Activated naive CD4-positive, alpha-beta T cell treated with anti-CD3 and anti-CD28 coated beads for 36 hours (primary cell): ENCODE data around the gene PTTG1. TPM values are rescaled to one million over a fixed set of nuclear protein-coding genes. Genes with fewer than 3 reads are reported as not detected.

Source experiments
- CTCF ChIA-PET: fragments of 350-600 bp; sonication (Branson Sonifier 250); formaldehyde crosslinking; loops from one replicate; lab custom pipeline; 2021; ENCODE audit warnings: antibody characterized with exemption; lab: Charles Lee
- DNase-seq: peaks from one replicate; pipeline ENCODE4 v3.0.0-alpha.2; 2020
- H3K27ac Mint-ChIP-seq: one replicate; pipeline ENCODE4 v1.8.0; 2021; ENCODE audit warnings: mild to moderate bottlenecking, mixed read lengths
- H3K27me3 Mint-ChIP-seq: one replicate; pipeline ENCODE4 v1.8.0; 2021; ENCODE audit warnings: low read depth, mixed read lengths
- H3K36me3 Mint-ChIP-seq: one replicate; pipeline ENCODE4 v1.8.0; 2021; ENCODE audit warnings: low read depth, mixed read lengths
- H3K4me1 Mint-ChIP-seq: one replicate; pipeline ENCODE4 v1.8.0; 2021; ENCODE audit warnings: low read depth, mixed read lengths
- H3K4me3 Mint-ChIP-seq: one replicate; pipeline ENCODE4 v1.8.0; 2021; ENCODE audit warnings: mild to moderate bottlenecking, moderate library complexity, mixed read lengths
- H3K9me3 Mint-ChIP-seq: one replicate; pipeline ENCODE4 v1.8.0; 2021; ENCODE audit warnings: mixed read lengths
- intact Hi-C: fragments of 100-400 bp; cut with micrococcal nuclease; formaldehyde crosslinking; loops from one replicate; pipeline ENCODE4 v1.15.1; 2023
- total RNA-seq, 2 experiments: library from RNA; stranded (reverse); gene quantifications; one replicate each; pipeline ENCODE4 v1.2.3, GENCODE V29; 2021

PTTG1 gene
- total RNA-seq, 2 experiments from 2014 or later, result 254 to 270 TPM

- no peak for DNase-seq
- H3K4me3 Mint-ChIP-seq, result no peak overlapping the region
- H3K9me3 Mint-ChIP-seq, result no peaks in the 10 kb centered on the region
- H3K27ac Mint-ChIP-seq, result no peak overlapping the region
- H3K4me1 Mint-ChIP-seq, result peaks cover 10% of the 10 kb centered on the region
- H3K36me3 Mint-ChIP-seq, result no peaks in the 10 kb centered on the region
- H3K27me3 Mint-ChIP-seq, result no peaks in the 10 kb centered on the region
- intact Hi-C loops, result no loop called here
- CTCF ChIA-PET, result interaction anchor here (0.9 kb wide), 1 partner anchor 24 kb away, joined by 4 read pairs; no protein-coding TSS in a partner anchor
These were observed 22.8 kb downstream of the PTTG1 start for GRCh38 chr5:160444407-160444806.

- CTCF ChIA-PET, result interaction anchor here (0.6 kb wide), 1 partner anchor 311 kb away, joined by 4 read pairs; no protein-coding TSS in a partner anchor
- Mint-ChIP-seq H3K36me3 (no peaks in the 10 kb centered on the region), H3K9me3 (no peaks in the 10 kb centered on the region), H3K4me1 (peaks cover 8% of the 10 kb centered on the region), H3K4me3 (no peak overlapping the region), H3K27me3 (no peaks in the 10 kb centered on the region), H3K27ac (no peak overlapping the region)
- DNase-seq, result no peak
- intact Hi-C loops, result no loop called here
These were observed 23.5 kb downstream of the PTTG1 start for GRCh38 chr5:160445132-160445531.

GRCh38 chr5:160445751-160446150, 24.1 kb downstream of the PTTG1 start:
- intact Hi-C loops, result no loop called here
- H3K4me1 Mint-ChIP-seq, result peaks cover 7% of the 10 kb centered on the region
- H3K9me3 Mint-ChIP-seq, result no peaks in the 10 kb centered on the region
- H3K27me3 Mint-ChIP-seq, result no peaks in the 10 kb centered on the region
- CTCF ChIA-PET, result no interaction called here
- H3K36me3 Mint-ChIP-seq, result no peaks in the 10 kb centered on the region
- H3K4me3 Mint-ChIP-seq, result no peak overlapping the region
- no peak for DNase-seq
- H3K27ac Mint-ChIP-seq, result no peak overlapping the region

DNA sequence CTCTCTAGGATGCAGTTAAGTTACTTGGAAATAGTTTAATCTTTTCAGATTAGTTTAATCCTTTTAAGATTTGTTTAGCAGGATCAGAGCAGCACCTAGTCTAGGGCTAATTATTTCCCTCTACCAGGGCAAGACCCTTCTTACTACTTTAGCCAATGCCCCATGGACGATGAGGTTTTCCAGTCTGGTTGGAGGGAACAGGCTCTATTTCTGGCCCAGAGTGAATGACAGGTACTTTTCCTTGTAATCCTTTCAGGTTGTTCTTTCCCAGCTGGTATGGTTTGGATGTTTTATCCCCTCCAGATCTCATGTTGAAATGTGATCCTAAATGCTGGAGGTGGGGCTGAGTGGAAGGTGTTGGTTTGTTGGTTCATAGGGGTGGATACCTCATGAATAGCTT, 27.2 kb downstream of the PTTG1 start:
- H3K4me1 Mint-ChIP-seq, result peaks cover 2% of the 10 kb centered on the region
- no peaks in the 10 kb centered on the region for H3K36me3 Mint-ChIP-seq
- no peak overlapping the region for H3K4me3 Mint-ChIP-seq
- CTCF ChIA-PET, result interaction anchor here (0.6 to 3.1 kb wide), 2 partner anchors 10 to 27 kb away, joined by 6 to 17 read pairs; no protein-coding TSS in a partner anchor
- intact Hi-C loops, result no loop called here
- no peak for DNase-seq
- H3K27ac Mint-ChIP-seq, result no peak overlapping the region
- no peaks in the 10 kb centered on the region for H3K9me3 Mint-ChIP-seq
- no peaks in the 10 kb centered on the region for H3K27me3 Mint-ChIP-seq

- no peak overlapping the region for H3K4me3 Mint-ChIP-seq
- no peaks in the 10 kb centered on the region for H3K36me3 Mint-ChIP-seq
- H3K27me3 Mint-ChIP-seq, result no peaks in the 10 kb centered on the region
- intact Hi-C loops, result no loop called here
- DNase-seq, result no peak
- H3K9me3 Mint-ChIP-seq, result no peaks in the 10 kb centered on the region
- peaks cover 1% of the 10 kb centered on the region for H3K4me1 Mint-ChIP-seq
- no peak overlapping the region for H3K27ac Mint-ChIP-seq
- CTCF ChIA-PET, result interaction anchor here (0.6 to 3.1 kb wide), 2 partner anchors 10 to 26 kb away, joined by 6 to 17 read pairs; no protein-coding TSS in a partner anchor
These were observed 27.8 kb downstream of the PTTG1 start for GRCh38 chr5:160449458-160449857.

- CTCF ChIA-PET, result no interaction called here
- Mint-ChIP-seq H3K27ac (no peak overlapping the region), H3K4me3 (no peak overlapping the region), H3K4me1 (peaks cover under 1% of the 10 kb centered on the region), H3K9me3 (no peaks in the 10 kb centered on the region), H3K27me3 (peaks cover under 1% of the 10 kb centered on the region), H3K36me3 (no peaks in the 10 kb centered on the region)
- DNase-seq, result no peak
- intact Hi-C loops, result no loop called here
These were observed 28.7 kb downstream of the PTTG1 start for GRCh38 chr5:160450164-160450932.

GRCh38 chr5:160451281-160451680, 29.6 kb downstream of the PTTG1 start:
- H3K36me3 Mint-ChIP-seq, result no peaks in the 10 kb centered on the region
- H3K4me1 Mint-ChIP-seq, result peaks cover 4% of the 10 kb centered on the region
- DNase-seq, result no peak
- no peak overlapping the region for H3K4me3 Mint-ChIP-seq
- no peak overlapping the region for H3K27ac Mint-ChIP-seq
- H3K9me3 Mint-ChIP-seq, result no peaks in the 10 kb centered on the region
- CTCF ChIA-PET, result interaction anchor here (2.0 kb wide), 1 partner anchor 12 kb away, joined by 6 read pairs; no protein-coding TSS in a partner anchor
- intact Hi-C loops, result no loop called here
- H3K27me3 Mint-ChIP-seq, result peaks cover 3% of the 10 kb centered on the region

GRCh38 chr5:160452036-160452435, 30.4 kb downstream of the PTTG1 start:
- Mint-ChIP-seq H3K36me3 (no peaks in the 10 kb centered on the region), H3K9me3 (no peaks in the 10 kb centered on the region), H3K4me1 (peaks cover 4% of the 10 kb centered on the region), H3K4me3 (no peak overlapping the region), H3K27me3 (peaks cover 3% of the 10 kb centered on the region), H3K27ac (no peak overlapping the region)
- intact Hi-C loops, result no loop called here
- CTCF ChIA-PET, result interaction anchor here (2.0 kb wide), 1 partner anchor 13 kb away, joined by 6 read pairs; no protein-coding TSS in a partner anchor
- DNase-seq, result no peak

DNA sequence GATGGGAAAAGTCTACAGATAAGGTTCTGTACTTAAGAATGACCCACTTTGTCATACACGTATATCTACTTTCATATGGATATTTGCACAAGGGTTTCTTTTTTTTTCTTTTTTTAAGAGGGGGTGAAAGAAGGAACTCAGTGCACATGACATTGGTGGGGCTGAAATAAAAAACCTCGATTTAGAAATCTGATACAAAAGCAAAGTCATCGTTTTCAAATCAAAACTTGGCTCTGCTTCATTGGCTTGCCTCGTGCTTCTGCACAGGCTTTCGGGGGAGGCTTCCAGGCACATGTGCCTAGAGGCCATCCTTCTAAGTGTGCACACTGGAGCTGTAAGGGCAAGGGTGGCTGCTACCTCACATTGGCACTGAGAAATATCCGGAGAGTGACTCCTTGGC, 31.1 kb downstream of the PTTG1 start:
- CTCF ChIA-PET, result interaction anchor here (2.0 kb wide), 1 partner anchor 14 kb away, joined by 6 read pairs; no protein-coding TSS in a partner anchor
- peaks cover 3% of the 10 kb centered on the region for H3K27me3 Mint-ChIP-seq
- DNase-seq, result no peak

GRCh38 chr5:160453751-160454150, 32.1 kb downstream of the PTTG1 start:
- intact Hi-C loops, result no loop called here
- CTCF ChIA-PET, result interaction anchor here (0.7 kb wide), 1 partner anchor 14 kb away, joined by 3 read pairs; no protein-coding TSS in a partner anchor
- Mint-ChIP-seq H3K36me3 (no peaks in the 10 kb centered on the region), H3K27me3 (peaks cover 3% of the 10 kb centered on the region), H3K4me1 (peaks cover 4% of the 10 kb centered on the region), H3K27ac (no peak overlapping the region), H3K9me3 (no peaks in the 10 kb centered on the region), H3K4me3 (no peak overlapping the region)
- no peak for DNase-seq

More for the DNA sequence above, 31.1 kb downstream of the PTTG1 start:
- H3K4me3 Mint-ChIP-seq, result no peak overlapping the region
- intact Hi-C loops, result no loop called here
- H3K36me3 Mint-ChIP-seq, result no peaks in the 10 kb centered on the region
- H3K4me1 Mint-ChIP-seq, result peaks cover 4% of the 10 kb centered on the region
- H3K9me3 Mint-ChIP-seq, result no peaks in the 10 kb centered on the region
- no peak overlapping the region for H3K27ac Mint-ChIP-seq

- Mint-ChIP-seq H3K36me3 (no peaks in the 10 kb centered on the region), H3K27ac (no peak overlapping the region)
These were observed 33.9 kb downstream of the PTTG1 start for GRCh38 chr5:160455600-160455999.

DNA sequence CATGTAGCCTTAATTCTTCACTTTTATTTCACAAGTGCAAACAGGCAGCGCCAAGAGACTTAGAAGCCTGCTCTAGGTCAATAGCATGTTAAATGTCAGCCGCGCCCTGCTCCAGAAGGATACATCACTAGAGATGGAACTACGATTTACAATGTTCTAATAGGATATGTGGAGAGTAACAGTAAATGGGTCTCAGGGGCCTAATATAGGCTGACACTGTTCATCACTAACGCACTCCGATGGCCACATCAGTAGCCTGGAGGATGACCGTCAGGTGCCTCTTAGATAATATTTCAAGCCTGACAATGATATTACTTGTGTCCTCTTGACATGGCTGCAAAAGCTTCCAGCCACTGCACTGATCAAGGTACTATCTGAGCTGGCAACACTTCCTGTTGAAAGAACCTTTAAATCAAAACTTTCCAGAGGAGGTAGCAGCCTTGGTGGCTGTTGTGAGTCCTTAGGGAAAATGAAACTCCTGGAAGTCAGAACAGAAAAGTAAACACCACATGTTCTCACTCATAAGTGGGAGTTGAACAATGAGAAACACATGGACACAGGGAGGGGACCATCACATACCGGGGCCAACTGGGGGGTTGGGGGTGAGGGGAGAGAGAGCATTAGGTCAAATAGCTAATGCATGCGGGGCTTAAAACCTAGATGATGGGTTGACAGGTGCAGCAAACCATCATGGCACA, 35.0 kb downstream of the PTTG1 start:
- Mint-ChIP-seq H3K9me3 (no peaks in the 10 kb centered on the region), H3K36me3 (no peaks in the 10 kb centered on the region), H3K27me3 (peaks cover 3% of the 10 kb centered on the region), H3K27ac (no peak overlapping the region), H3K4me1 (peaks cover 14% of the 10 kb centered on the region), H3K4me3 (no peak overlapping the region)
- no peak for DNase-seq
- intact Hi-C loops, result no loop called here
- CTCF ChIA-PET, result interaction anchor here (2.6 kb wide), 1 partner anchor 17 kb away, joined by 16 read pairs; no protein-coding TSS in a partner anchor

More at GRCh38 chr5:160455600-160455999, 33.9 kb downstream of the PTTG1 start:
- Mint-ChIP-seq H3K27me3 (peaks cover 3% of the 10 kb centered on the region), H3K4me1 (peaks cover 14% of the 10 kb centered on the region), H3K4me3 (no peak overlapping the region), H3K9me3 (no peaks in the 10 kb centered on the region)
- no peak for DNase-seq
- intact Hi-C loops, result no loop called here
- CTCF ChIA-PET, result no interaction called here
